Spleen (tissue), 13 donors: ENCODE results near the gene RNF115. TPM values are rescaled to one million over a fixed set of nuclear protein-coding genes. Genes with fewer than 3 reads are reported as not detected.
A peak's percentile ranks its signal among the peaks of the same experiment; 100 is the strongest.

Source experiments
- DNase-seq: peaks from one replicate; pipeline ENCODE4 v3.0.0-alpha.2; 2020
- H3K27ac ChIP-seq, 8 donors: fragments of 200-600 bp; sonication (generic) in 7 of 8; 1 replicate in 4 of 8; 2 replicates in 4 of 8; pipeline versions ENCODE4 v1.5.0 to v1.8.0; 2016 to 2021; ENCODE audit warnings: inconsistent platforms in 4 of 8, mild to moderate bottlenecking in 4 of 8, moderate library complexity in 1 of 8
- H3K27me3 ChIP-seq, 7 donors: fragments of 200-600 bp; sonication (generic) in 6 of 7; replicated peaks in 1 of 7; 1 replicate in 4 of 7; 2 replicates in 3 of 7; pipeline versions ENCODE4 v1.5.0 to v1.8.0; 2016 to 2021; ENCODE audit warnings: inconsistent platforms in 3 of 7, mild to moderate bottlenecking in 1 of 7
- H3K36me3 ChIP-seq, 6 donors: fragments of 200-600 bp; sonication (generic) in 5 of 6; 1 replicate in 4 of 6; 2 replicates in 2 of 6; pipeline versions ENCODE4 v1.5.0 to v1.8.0; 2016 to 2021; ENCODE audit warnings: inconsistent platforms in 2 of 6
- H3K4me1 ChIP-seq, 6 donors: fragments of 200-600 bp; sonication (generic) in 5 of 6; 1 replicate in 3 of 6; 2 replicates in 3 of 6; pipeline versions ENCODE4 v1.5.0 to v1.8.0; 2016 to 2021; ENCODE audit warnings: inconsistent platforms in 3 of 6
- H3K4me3 ChIP-seq, 8 donors: fragments of 200-600 bp; sonication (generic) in 7 of 8; 1 replicate in 4 of 8; 2 replicates in 4 of 8; pipeline versions ENCODE4 v1.5.0 to v1.8.0; 2016 to 2021; ENCODE audit warnings: inconsistent platforms in 4 of 8, mild to moderate bottlenecking in 4 of 8, moderate library complexity in 2 of 8
- H3K9me3 ChIP-seq, 8 donors: fragments of 200-600 bp; sonication (generic) in 7 of 8; 1 replicate in 4 of 8; 2 replicates in 4 of 8; pipeline versions ENCODE4 v1.5.0 to v1.8.0; 2016 to 2021; ENCODE audit warnings: inconsistent platforms in 4 of 8
- CTCF ChIP-seq, 11 experiments: fragments of 200-600 bp in 7 of 11; fragments of 450-650 bp in 4 of 11; sonication (generic) in 4 of 11; IDR thresholded peaks in 8 of 11; conservative IDR thresholded peaks in 3 of 11; 1 replicate in 7 of 11; 2 replicates in 4 of 11; pipeline versions ENCODE4 v1.4.0 to v1.8.0; 2016 to 2021; ENCODE audit warnings: antibody characterized with exemption in 11 of 11, inconsistent platforms in 4 of 11, mild to moderate bottlenecking in 1 of 11
- POLR2A ChIP-seq, 3 donors: fragments of 450-650 bp; IDR thresholded peaks; one replicate each; pipeline ENCODE4 v1.5.1; 2017; ENCODE audit warnings: antibody characterized with exemption in 3 of 3, mild to moderate bottlenecking in 1 of 3
- POLR2AphosphoS5 ChIP-seq, 3 donors: sonication (generic); formaldehyde crosslinking; IDR thresholded peaks; one replicate each; pipeline ENCODE4 v1.5.1; 2017; ENCODE audit warnings: antibody characterized with exemption in 3 of 3
- WGBS, 5 donors: extraction: QIAGEN DNeasy Blood & Tissue Kit in 3 of 5; methylation state at CpG; one replicate each; pipeline versions ENCODE4 v1.1.5 to v1.1.7; 2013 to 2018; 5-methylcytosine and 5-hydroxymethylcytosine counted together
- intact Hi-C: fragments of 100-400 bp; cut with DNase I; formaldehyde crosslinking; loops from one replicate; pipeline ENCODE4 v1.15.0; 2023; ENCODE audit warnings: low total_unique reads
- long read RNA-seq, 2 donors: transcript quantifications; one replicate each; lab custom pipeline, GENCODE V29; 2026
- polyA plus RNA-seq, 3 donors: library from polyadenylated mRNA; stranded (reverse); fragments of 200-250 nt; gene quantifications; one replicate each; pipeline ENCODE4 v1.2.1, GENCODE V29; 2013
- total RNA-seq, 7 donors: library from RNA; depleted of rRNA in 3 of 7; stranded (reverse); fragments of >200 nt in 3 of 7; fragmentation: NEBNext Ultra II Directional in 4 of 7; extraction: Animal tissue kit (Norgen Biotek cat#: 25700) in 4 of 7; gene quantifications; one replicate each; pipeline versions ENCODE4 v1.1.0 to v1.2.1, GENCODE V29; 2016 to 2021
- donor health status: healthy with polysubstance abuse.
- donor health status: DM: no; HTN: no; CAD: no; lungs with moderate emphysema.
- donor health status: DM: no; HTN: no; CAD: no.
- donor health status: Bipolar disorder and iron deficiency.
- donor health status: healthy.
- donor health status: DM: no; HTN: no; CAD: no.
- donor health status: DM: yes; HTN: yes; CAD: no.

RNF115 gene
- 10 to 100 TPM; 12.0 to 27.2 (median 17.5) TPM for total RNA-seq
- polyA plus RNA-seq = 1 to 10 TPM; 4.8 to 5.9 (median 5.0) TPM
- long read RNA-seq, donor 1, full-length matches to known transcripts = 8 of 8 reads
- long read RNA-seq, donor 1, partial matches to known transcripts = 0 of 8 reads
- long read RNA-seq, donor 1, other reads (novel, unspliced or antisense) = 0 of 8 reads
- long read RNA-seq, donor 2, full-length matches to known transcripts = 6 of 6 reads
- long read RNA-seq, donor 2, partial matches to known transcripts = 0 of 6 reads
- long read RNA-seq, donor 2, other reads (novel, unspliced or antisense) = 0 of 6 reads

DNA sequence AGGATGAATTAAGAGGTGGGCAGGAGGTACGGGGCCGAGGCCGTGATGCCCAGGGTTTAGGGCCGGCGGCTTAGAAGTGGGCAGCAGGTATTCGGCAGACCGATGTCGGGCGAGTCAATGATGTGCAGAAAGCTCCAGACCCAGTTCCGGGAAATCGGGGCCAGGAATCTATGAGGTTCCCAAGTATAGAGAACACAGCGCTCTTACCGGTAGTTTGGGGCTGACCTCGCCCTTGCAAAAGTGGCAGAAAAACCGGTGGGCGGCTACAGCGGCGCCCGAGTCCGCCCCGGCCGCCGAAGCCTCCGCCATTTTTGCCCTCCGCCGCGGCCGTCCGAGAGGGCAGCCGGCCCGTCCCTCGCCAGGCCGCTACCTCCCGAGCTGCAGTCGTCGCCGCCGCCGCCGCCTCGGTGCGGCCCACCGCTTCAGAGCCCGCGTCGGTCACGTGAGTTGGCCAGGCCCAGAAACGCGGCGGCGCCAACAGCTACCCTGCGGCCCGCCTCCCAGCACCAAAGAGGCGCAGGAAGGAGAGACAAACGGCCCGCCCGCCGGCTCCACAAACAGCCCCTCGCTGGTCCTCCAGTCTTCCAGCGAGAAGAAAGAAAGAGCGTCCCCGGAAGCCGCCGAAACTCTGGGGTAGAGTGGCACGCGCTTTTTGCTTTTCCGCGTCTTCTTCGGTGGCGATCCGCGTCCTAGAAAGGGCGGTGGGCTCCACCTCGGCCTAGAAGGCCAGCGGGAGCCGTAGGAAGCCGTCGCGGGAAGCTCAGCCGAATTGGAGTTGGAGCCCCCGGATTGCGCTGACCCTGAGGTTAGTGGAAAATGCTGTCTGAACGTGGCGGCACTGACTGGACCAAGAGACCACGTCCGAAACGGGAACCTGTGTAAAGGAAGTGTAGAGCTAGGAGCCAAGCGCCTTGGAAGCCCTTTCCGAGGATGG, at the start of gene RNF115, which contains the start of gene POLR3C:
Gene RNF115, minus strand, starts transcription at position 531 of the 934 bp plus-strand sequence. Its CDS starts 222 bp downstream, at position 309.
Gene POLR3C, plus strand, starts transcription at position 636 of the 934 bp plus-strand sequence. CDS start 1,577 bp downstream, outside the sequence.
- intact Hi-C loops = no loop called here
- DNase-seq = peak; percentile 97
- peaks cover 10 to 51% (median 21%) of the 10 kb centered on the region in 6 donors for H3K4me1 ChIP-seq
- peaks cover 0 to 32% (median 28%) of the 10 kb centered on the region in 6 donors for H3K36me3 ChIP-seq
- peak in 2 of 11 experiments; percentile 14 to 21 for TF ChIP-seq CTCF (IDR thresholded peaks at IDR 0.05 in 8 of 11, conservative IDR thresholded peaks at IDR 0.05 in 3 of 11)
- TF ChIP-seq POLR2AphosphoS5 (IDR thresholded peaks at IDR 0.05) = peak; percentile 92 to 97 (median 93)
- TF ChIP-seq POLR2A (IDR thresholded peaks at IDR 0.05) = peak in 2 of 3 donors; percentile 66 to 72
- peak within 1 kb of the TSS; percentile 68 to 95 (median 78) for H3K4me3 ChIP-seq
- H3K9me3 ChIP-seq = no peaks in the 10 kb centered on the region
- H3K27me3 ChIP-seq = no peaks in the 10 kb centered on the region
- peak within 1 kb of the TSS; percentile 75 to 96 (median 93) for H3K27ac ChIP-seq
- WGBS, 5 donors = 0 to 3% (median 0%) methylated on average over 62 to 89 of the region's 89 CpGs

DNA sequence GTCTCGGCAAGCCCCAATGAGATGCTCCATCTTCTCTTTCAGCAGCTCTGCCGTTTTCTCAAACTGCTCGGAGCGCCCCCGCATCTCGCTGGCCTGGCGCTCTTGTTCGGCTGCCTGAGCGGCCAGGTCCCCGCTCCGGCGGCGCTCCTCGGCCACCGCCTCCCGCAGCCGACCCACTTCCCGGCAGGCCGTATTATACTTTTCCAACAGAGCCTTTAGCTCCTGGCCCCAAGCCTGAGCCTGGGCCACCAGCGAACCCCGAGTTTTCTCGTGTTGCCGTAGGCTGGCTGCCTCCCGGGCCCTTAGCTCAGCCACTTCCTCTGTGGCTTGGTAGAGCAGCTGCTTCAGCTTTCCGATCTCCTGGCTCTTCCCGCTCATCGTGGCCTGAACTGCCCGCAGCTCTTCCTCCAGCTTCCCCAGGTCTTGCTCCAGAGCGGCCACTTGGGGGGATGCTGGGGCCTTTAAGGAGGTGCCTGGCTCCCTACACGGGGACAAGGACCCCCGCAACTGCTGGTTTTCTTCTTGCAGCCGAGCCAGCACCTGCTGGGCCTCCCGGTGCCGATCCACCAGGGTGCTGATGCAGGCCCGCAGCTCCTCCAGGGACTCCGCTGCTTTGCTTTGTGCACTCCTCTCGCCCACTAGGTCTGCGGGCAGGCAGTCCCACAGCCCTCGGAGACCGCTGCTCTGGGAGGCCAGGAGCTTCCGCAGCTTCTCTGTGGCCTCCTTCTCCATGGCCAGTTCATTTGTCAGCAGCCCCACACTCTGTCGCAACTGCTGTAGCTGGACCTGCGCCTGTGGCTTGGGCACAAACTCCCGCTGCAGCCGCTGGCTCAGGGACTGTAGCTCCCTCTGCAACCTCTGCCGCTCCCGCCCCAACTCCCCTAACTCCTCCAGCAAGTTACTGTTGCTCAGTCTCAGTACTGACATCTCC, 48.4 kb upstream of the RNF115 start:
- Histone ChIP-seq H3K36me3 (no peaks in the 10 kb centered on the region), H3K9me3 (no peaks in the 10 kb centered on the region), H3K27me3 (peaks cover 0 to 12% (median 0%) of the 10 kb centered on the region in 7 donors), H3K27ac (peak overlapping the region in 7 of 8 donors; percentile 45 to 76 (median 68)), H3K4me3 (peak overlapping the region; percentile 8 to 59 (median 33)), H3K4me1 (peaks cover 0 to 28% (median 16%) of the 10 kb centered on the region in 6 donors)
- peak; percentile 91 for DNase-seq
- TF ChIP-seq POLR2A (IDR thresholded peaks at IDR 0.05) = no peak
- TF ChIP-seq POLR2AphosphoS5 (IDR thresholded peaks at IDR 0.05) = peak in 2 of 3 donors; percentile 48 to 59
- WGBS, 5 donors = 19 to 34% (median 23%) methylated on average over 35 to 47 of the region's 47 CpGs
- intact Hi-C loops = no loop called here

DNA sequence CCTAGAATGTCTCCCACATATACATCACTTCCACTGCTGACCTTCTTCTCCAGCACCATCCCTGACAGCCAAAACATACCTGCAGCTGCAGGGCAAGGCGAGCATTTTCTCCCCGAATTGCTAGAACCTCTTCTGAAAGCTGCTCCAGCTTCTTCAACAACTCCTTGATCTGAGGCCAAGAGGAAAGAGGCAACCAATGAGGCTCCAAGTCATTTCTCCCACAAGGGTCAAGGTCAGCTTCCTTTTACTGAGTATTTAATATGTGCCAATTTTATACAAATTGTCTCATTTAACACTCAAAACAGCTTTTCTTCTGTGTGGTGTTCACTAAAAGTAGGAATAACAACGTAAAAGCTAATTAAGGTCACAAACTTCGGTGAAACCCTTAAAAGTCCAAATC, 44.3 kb upstream of the RNF115 start:
- DNase-seq = no peak
- peaks cover 0 to 8% (median 0%) of the 10 kb centered on the region in 7 donors for H3K27me3 ChIP-seq
- WGBS, 5 donors = 70 to 83% (median 81%) methylated on average over 4 of the region's 4 CpGs
- intact Hi-C loops = no loop called here
- no peaks in the 10 kb centered on the region for H3K9me3 ChIP-seq
- no peak overlapping the region for H3K4me3 ChIP-seq
- no peaks in the 10 kb centered on the region for H3K36me3 ChIP-seq
- peaks cover 0 to 28% (median 16%) of the 10 kb centered on the region in 6 donors for H3K4me1 ChIP-seq
- TF ChIP-seq POLR2AphosphoS5 (IDR thresholded peaks at IDR 0.05) (no peak), POLR2A (IDR thresholded peaks at IDR 0.05) (no peak), CTCF (IDR thresholded peaks at IDR 0.05 in 8 of 11, conservative IDR thresholded peaks at IDR 0.05 in 3 of 11) (no peak)
- H3K27ac ChIP-seq = no peak overlapping the region
